ENCODE measurements around the gene CCKAR. TPM values are rescaled to one million over a fixed set of nuclear protein-coding genes. Genes with fewer than 3 reads are reported as not detected.

CCKAR gene
- total and polyA plus RNA-seq, 2 of the 8 experiments (the other 6 are each of a cell fraction or from before 2014, with no cell fraction given), result not detected

DNA sequence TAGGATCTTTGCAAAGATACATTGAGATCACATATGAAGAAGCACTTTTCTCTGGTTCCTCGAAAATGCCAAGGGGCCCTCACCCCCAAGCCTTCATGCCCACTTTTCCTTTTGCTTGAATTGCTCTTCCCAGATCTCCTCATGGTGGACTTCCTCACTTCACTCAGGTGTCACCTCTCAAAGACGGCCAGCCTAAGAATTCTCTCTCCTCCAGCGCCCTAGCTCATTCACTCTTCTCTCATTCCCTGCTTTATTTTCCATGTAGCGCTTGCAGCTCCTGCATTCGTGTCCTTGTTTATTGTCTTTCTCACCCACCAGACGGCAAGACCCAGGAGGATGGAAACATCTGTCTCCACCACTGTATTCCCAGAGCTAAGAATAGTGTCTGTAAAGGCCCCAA is 32.9 kb downstream of the CCKAR start (continued):
- TF ChIP-seq GABPA (IDR thresholded peaks at IDR 0.05; ENCODE audit: borderline replicate concordance, insufficient read depth, low read length), result no peak
- TF ChIP-seq, protein P1, sequence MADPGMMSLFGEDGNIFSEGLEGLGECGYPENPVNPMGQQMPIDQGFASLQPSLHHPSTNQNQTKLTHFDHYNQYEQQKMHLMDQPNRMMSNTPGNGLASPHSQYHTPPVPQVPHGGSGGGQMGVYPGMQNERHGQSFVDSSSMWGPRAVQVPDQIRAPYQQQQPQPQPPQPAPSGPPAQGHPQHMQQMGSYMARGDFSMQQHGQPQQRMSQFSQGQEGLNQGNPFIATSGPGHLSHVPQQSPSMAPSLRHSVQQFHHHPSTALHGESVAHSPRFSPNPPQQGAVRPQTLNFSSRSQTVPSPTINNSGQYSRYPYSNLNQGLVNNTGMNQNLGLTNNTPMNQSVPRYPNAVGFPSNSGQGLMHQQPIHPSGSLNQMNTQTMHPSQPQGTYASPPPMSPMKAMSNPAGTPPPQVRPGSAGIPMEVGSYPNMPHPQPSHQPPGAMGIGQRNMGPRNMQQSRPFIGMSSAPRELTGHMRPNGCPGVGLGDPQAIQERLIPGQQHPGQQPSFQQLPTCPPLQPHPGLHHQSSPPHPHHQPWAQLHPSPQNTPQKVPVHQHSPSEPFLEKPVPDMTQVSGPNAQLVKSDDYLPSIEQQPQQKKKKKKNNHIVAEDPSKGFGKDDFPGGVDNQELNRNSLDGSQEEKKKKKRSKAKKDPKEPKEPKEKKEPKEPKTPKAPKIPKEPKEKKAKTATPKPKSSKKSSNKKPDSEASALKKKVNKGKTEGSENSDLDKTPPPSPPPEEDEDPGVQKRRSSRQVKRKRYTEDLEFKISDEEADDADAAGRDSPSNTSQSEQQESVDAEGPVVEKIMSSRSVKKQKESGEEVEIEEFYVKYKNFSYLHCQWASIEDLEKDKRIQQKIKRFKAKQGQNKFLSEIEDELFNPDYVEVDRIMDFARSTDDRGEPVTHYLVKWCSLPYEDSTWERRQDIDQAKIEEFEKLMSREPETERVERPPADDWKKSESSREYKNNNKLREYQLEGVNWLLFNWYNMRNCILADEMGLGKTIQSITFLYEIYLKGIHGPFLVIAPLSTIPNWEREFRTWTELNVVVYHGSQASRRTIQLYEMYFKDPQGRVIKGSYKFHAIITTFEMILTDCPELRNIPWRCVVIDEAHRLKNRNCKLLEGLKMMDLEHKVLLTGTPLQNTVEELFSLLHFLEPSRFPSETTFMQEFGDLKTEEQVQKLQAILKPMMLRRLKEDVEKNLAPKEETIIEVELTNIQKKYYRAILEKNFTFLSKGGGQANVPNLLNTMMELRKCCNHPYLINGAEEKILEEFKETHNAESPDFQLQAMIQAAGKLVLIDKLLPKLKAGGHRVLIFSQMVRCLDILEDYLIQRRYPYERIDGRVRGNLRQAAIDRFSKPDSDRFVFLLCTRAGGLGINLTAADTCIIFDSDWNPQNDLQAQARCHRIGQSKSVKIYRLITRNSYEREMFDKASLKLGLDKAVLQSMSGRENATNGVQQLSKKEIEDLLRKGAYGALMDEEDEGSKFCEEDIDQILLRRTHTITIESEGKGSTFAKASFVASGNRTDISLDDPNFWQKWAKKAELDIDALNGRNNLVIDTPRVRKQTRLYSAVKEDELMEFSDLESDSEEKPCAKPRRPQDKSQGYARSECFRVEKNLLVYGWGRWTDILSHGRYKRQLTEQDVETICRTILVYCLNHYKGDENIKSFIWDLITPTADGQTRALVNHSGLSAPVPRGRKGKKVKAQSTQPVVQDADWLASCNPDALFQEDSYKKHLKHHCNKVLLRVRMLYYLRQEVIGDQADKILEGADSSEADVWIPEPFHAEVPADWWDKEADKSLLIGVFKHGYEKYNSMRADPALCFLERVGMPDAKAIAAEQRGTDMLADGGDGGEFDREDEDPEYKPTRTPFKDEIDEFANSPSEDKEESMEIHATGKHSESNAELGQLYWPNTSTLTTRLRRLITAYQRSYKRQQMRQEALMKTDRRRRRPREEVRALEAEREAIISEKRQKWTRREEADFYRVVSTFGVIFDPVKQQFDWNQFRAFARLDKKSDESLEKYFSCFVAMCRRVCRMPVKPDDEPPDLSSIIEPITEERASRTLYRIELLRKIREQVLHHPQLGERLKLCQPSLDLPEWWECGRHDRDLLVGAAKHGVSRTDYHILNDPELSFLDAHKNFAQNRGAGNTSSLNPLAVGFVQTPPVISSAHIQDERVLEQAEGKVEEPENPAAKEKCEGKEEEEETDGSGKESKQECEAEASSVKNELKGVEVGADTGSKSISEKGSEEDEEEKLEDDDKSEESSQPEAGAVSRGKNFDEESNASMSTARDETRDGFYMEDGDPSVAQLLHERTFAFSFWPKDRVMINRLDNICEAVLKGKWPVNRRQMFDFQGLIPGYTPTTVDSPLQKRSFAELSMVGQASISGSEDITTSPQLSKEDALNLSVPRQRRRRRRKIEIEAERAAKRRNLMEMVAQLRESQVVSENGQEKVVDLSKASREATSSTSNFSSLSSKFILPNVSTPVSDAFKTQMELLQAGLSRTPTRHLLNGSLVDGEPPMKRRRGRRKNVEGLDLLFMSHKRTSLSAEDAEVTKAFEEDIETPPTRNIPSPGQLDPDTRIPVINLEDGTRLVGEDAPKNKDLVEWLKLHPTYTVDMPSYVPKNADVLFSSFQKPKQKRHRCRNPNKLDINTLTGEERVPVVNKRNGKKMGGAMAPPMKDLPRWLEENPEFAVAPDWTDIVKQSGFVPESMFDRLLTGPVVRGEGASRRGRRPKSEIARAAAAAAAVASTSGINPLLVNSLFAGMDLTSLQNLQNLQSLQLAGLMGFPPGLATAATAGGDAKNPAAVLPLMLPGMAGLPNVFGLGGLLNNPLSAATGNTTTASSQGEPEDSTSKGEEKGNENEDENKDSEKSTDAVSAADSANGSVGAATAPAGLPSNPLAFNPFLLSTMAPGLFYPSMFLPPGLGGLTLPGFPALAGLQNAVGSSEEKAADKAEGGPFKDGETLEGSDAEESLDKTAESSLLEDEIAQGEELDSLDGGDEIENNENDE (IDR thresholded peaks at IDR 0.05; ENCODE audit: insufficient replicate concordance, low read length), result no peak
